EH (cell line): ENCODE data around the gene CFAP97D2.
"Not testable (repeated sequence)": the region's sequence is repeated elsewhere in the genome, so short reads cannot be mapped to it uniquely, and the experiment has no call there.

Source experiments
- DNase-seq: peaks from one replicate; pipeline ENCODE4 v3.0.0-alpha.2; 2015; ENCODE audit warnings: low read depth

The CFAP97D2 gene

GRCh38 chr13:114143806-114144605, 35.1 kb upstream of the CFAP97D2 start:
- no peak for DNase-seq

- DNase-seq: no peak
These were observed 34.3 kb upstream of the CFAP97D2 start for GRCh38 chr13:114144606-114145244.

- DNase-seq: no peak
These were observed 33.8 kb upstream of the CFAP97D2 start for GRCh38 chr13:114145256-114145655.

GRCh38 chr13:114145722-114146121, 33.3 kb upstream of the CFAP97D2 start:
- no peak for DNase-seq

- no peak for DNase-seq
These were observed 32.9 kb upstream of the CFAP97D2 start for GRCh38 chr13:114146173-114146572.

- peak; percentile 18 for DNase-seq
These were observed 32.4 kb upstream of the CFAP97D2 start for GRCh38 chr13:114146629-114147028.

- DNase-seq: no peak
These were observed 31.1 kb upstream of the CFAP97D2 start for GRCh38 chr13:114147803-114148520.

GRCh38 chr13:114148521-114148855, 30.6 kb upstream of the CFAP97D2 start:
- DNase-seq: no peak

GRCh38 chr13:114148886-114149285, 30.2 kb upstream of the CFAP97D2 start:
- DNase-seq: not testable (repeated sequence)

GRCh38 chr13:114149774-114150740, 29.0 kb upstream of the CFAP97D2 start:
- no peak for DNase-seq

- DNase-seq: no peak
These were observed 28.0 kb upstream of the CFAP97D2 start for GRCh38 chr13:114151031-114151430.

GRCh38 chr13:114151565-114152284, 27.3 kb upstream of the CFAP97D2 start:
- DNase-seq: no peak

GRCh38 chr13:114152285-114152645, 26.8 kb upstream of the CFAP97D2 start:
- no peak for DNase-seq

GRCh38 chr13:114152831-114153371, 26.2 kb upstream of the CFAP97D2 start:
- peak; percentile 66 for DNase-seq

GRCh38 chr13:114153485-114154080, 25.5 kb upstream of the CFAP97D2 start:
- DNase-seq: no peak

GRCh38 chr13:114154476-114154875, 24.6 kb upstream of the CFAP97D2 start:
- no peak for DNase-seq

GRCh38 chr13:114155320-114155719, 23.7 kb upstream of the CFAP97D2 start:
- no peak for DNase-seq

- no peak for DNase-seq
These were observed 22.9 kb upstream of the CFAP97D2 start for GRCh38 chr13:114155926-114156883.

- DNase-seq: no peak
These were observed 21.1 kb upstream of the CFAP97D2 start for GRCh38 chr13:114157869-114158495.
